HEK293T (cell line): Measurements from ENCODE around the gene RBP2.

Experiments used
- ARNT ChIP-seq: fragments of 450-650 bp; IDR thresholded peaks from 2 replicates; pipeline ENCODE4 v1.6.1; 2017; ENCODE audit warnings: mild to moderate bottlenecking
- BHLHE40 ChIP-seq: fragments of 450-650 bp; IDR thresholded peaks from 2 replicates; pipeline ENCODE4 v1.6.1; 2016; ENCODE audit warnings: mild to moderate bottlenecking, moderate library complexity, borderline replicate concordance
- CTBP1 ChIP-seq: fragments of 450-650 bp; IDR thresholded peaks from 2 replicates; pipeline ENCODE4 v1.6.1; 2016; ENCODE audit warnings: borderline replicate concordance
- ELF4 ChIP-seq: fragments of 450-650 bp; IDR thresholded peaks from 2 replicates; pipeline ENCODE4 v1.6.1; 2017; ENCODE audit warnings: antibody characterized with exemption
- FOXA1 ChIP-seq: fragments of 450-650 bp; IDR thresholded peaks from 2 replicates; pipeline ENCODE4 v1.6.1; 2016; ENCODE audit warnings: mild to moderate bottlenecking
- FOXK2 ChIP-seq: fragments of 450-650 bp; IDR thresholded peaks from 2 replicates; pipeline ENCODE4 v1.6.1; 2016; ENCODE audit warnings: mild to moderate bottlenecking
- FOXM1 ChIP-seq: fragments of 450-650 bp; IDR thresholded peaks from 2 replicates; pipeline ENCODE4 v1.6.1; 2017; ENCODE audit warnings: mild to moderate bottlenecking, borderline replicate concordance
- HDGF ChIP-seq: fragments of 450-650 bp; IDR thresholded peaks from 2 replicates; pipeline ENCODE4 v1.6.1; 2017; ENCODE audit warnings: antibody characterized with exemption, borderline replicate concordance
- LEF1 ChIP-seq: fragments of 450-650 bp; IDR thresholded peaks from 2 replicates; pipeline ENCODE4 v1.6.1; 2017; ENCODE audit warnings: mild to moderate bottlenecking, borderline replicate concordance
- PKNOX1 ChIP-seq: fragments of 450-650 bp; IDR thresholded peaks from 2 replicates; pipeline ENCODE4 v1.6.1; 2016
- SP1 ChIP-seq: fragments of 450-650 bp; IDR thresholded peaks from 2 replicates; pipeline ENCODE4 v1.6.1; 2017
- SUZ12 ChIP-seq: fragments of 450-650 bp; IDR thresholded peaks from 2 replicates; pipeline ENCODE4 v1.6.1; 2016; ENCODE audit warnings: mild to moderate bottlenecking
- TARDBP ChIP-seq: fragments of 450-650 bp; IDR thresholded peaks from 2 replicates; pipeline ENCODE4 v1.6.1; 2016
- ZNF384 ChIP-seq: fragments of 450-650 bp; IDR thresholded peaks from 2 replicates; pipeline ENCODE4 v1.6.1; 2016

GRCh38 chr3:139430493-139430892 is 45.8 kb downstream of the RBP2 start:
- TF ChIP-seq BHLHE40 (no peak), ARNT (no peak), FOXM1 (no peak), SP1 (no peak), ZNF384 (no peak), CTBP1 (no peak), FOXK2 (no peak), LEF1 (no peak), PKNOX1 (no peak), TARDBP (no peak), ELF4 (no peak), SUZ12 (no peak), FOXA1 (no peak), HDGF (no peak)
